ENCODE results near the gene GULP1. TPM values are rescaled to one million over a fixed set of nuclear protein-coding genes. Genes with fewer than 3 reads are reported as not detected.

The GULP1 gene
- total and polyA plus RNA-seq, 2 of the 13 experiments (the other 11 are each of a cell fraction or from before 2014, with no cell fraction given): 0.15 TPM; not detected in 1

GRCh38 chr2:188576006-188576405 is 284.3 kb downstream of the GULP1 start:
- Histone ChIP-seq H3K27me3 (ENCODE audit: control insufficient read depth in 1 of 2, insufficient read depth in 2 of 2, low read length in 2 of 2) (no peaks in the 10 kb centered on the region), H3K4me3 (replicated peaks in 1 of 3; ENCODE audit: insufficient read depth in 1 of 3, low read depth in 2 of 3, low read length in 3 of 3) (no peak overlapping the region), H3K4me2 (ENCODE audit: low read depth, low read length) (no peak overlapping the region), H3K9me3 (ENCODE audit: low read length) (no peaks in the 10 kb centered on the region), H4K20me1 (ENCODE audit: insufficient read depth, low read length) (no peaks in the 10 kb centered on the region), H3K27ac (ENCODE audit: extremely low read length, insufficient read depth, low read length) (no peak overlapping the region), H2AFZ (ENCODE audit: low read length) (no peak overlapping the region), H3K36me3 (replicated peaks in 1 of 2; ENCODE audit: control insufficient read depth in 1 of 2, insufficient read depth in 2 of 2, low read length in 2 of 2) (no peaks in the 10 kb centered on the region), H3K9ac (ENCODE audit: insufficient read depth, low read depth, low read length) (no peak overlapping the region), H3K79me2 (ENCODE audit: insufficient read depth, low read length) (no peaks in the 10 kb centered on the region), H3K4me1 (ENCODE audit: insufficient read depth, low read length) (no peaks in the 10 kb centered on the region)
- ChIA-PET CTCF (ENCODE audit: low intra/inter-chr PET ratio, low total read pairs) (no interaction called here), POLR2A (no interaction called here)
- WGBS (ENCODE audit: low lambda C conversion rate): 2% methylated on average over 2 of the region's 2 CpGs
- BruUV-seq (replicated peaks): no TSS peak
- in situ Hi-C loops (cut with HindIII; ENCODE audit: extremely low pct_ligation_motif_present, low pct_unique_long_range_greater_than_20kb) (no loop called here), intact Hi-C loops (cut with micrococcal nuclease; ENCODE audit: unreplicated experiment) (no loop called here)
- DNase-seq (ENCODE audit: low spot score): no peak
- no peak for ATAC-seq
- no peak for TF ChIP-seq ZNF296 (CRISPR knock-in tag; conservative IDR thresholded peaks at IDR 0.05)
- FAIRE-seq: no peak

- ChIA-PET CTCF (ENCODE audit: low intra/inter-chr PET ratio, low total read pairs) (no interaction called here), POLR2A (no interaction called here)
- H3K27ac ChIP-seq (ENCODE audit: extremely low read length, insufficient read depth, low read length): no peak overlapping the region
- no peak overlapping the region for H3K9ac ChIP-seq (ENCODE audit: insufficient read depth, low read depth, low read length)
- TF ChIP-seq GFI1 (CRISPR knock-in tag; IDR thresholded peaks at IDR 0.05; ENCODE audit: borderline replicate concordance) (no peak), GLI4 (CRISPR knock-in tag; IDR thresholded peaks at IDR 0.05; ENCODE audit: borderline replicate concordance) (no peak), MTF1 (CRISPR knock-in tag; IDR thresholded peaks at IDR 0.05) (no peak), ZBTB3 (CRISPR knock-in tag; IDR thresholded peaks at IDR 0.05; ENCODE audit: borderline replicate concordance, low read depth) (no peak), HOMEZ (CRISPR knock-in tag; IDR thresholded peaks at IDR 0.05; ENCODE audit: low read depth) (no peak), HNRNPL (IDR thresholded peaks at IDR 0.05; ENCODE audit: low read depth, low read length) (no peak)
- H3K27me3 ChIP-seq (ENCODE audit: control insufficient read depth in 1 of 2, insufficient read depth in 2 of 2, low read length in 2 of 2): no peaks in the 10 kb centered on the region
- no peak overlapping the region for H3K4me2 ChIP-seq (ENCODE audit: low read depth, low read length)
- intact Hi-C loops (cut with micrococcal nuclease; ENCODE audit: unreplicated experiment): no loop called here
- FAIRE-seq (no peak), DNase-seq (ENCODE audit: low spot score) (no peak), ATAC-seq (no peak)
- in situ Hi-C loops (cut with HindIII; ENCODE audit: extremely low pct_ligation_motif_present, low pct_unique_long_range_greater_than_20kb): no loop called here
- H3K4me1 ChIP-seq (ENCODE audit: insufficient read depth, low read length): no peaks in the 10 kb centered on the region
- 0% methylated on average over 1 of the region's 1 CpG for WGBS (ENCODE audit: low lambda C conversion rate)
- no peaks in the 10 kb centered on the region for H4K20me1 ChIP-seq (ENCODE audit: insufficient read depth, low read length)
- no peak overlapping the region for H2AFZ ChIP-seq (ENCODE audit: low read length)
- no peaks in the 10 kb centered on the region for H3K36me3 ChIP-seq (replicated peaks in 1 of 2; ENCODE audit: control insufficient read depth in 1 of 2, insufficient read depth in 2 of 2, low read length in 2 of 2)
- no peaks in the 10 kb centered on the region for H3K79me2 ChIP-seq (ENCODE audit: insufficient read depth, low read length)
- no TSS peak for BruUV-seq (replicated peaks)
- H3K4me3 ChIP-seq (replicated peaks in 1 of 3; ENCODE audit: insufficient read depth in 1 of 3, low read depth in 2 of 3, low read length in 3 of 3): no peak overlapping the region
- no peaks in the 10 kb centered on the region for H3K9me3 ChIP-seq (ENCODE audit: low read length)
Measured at GRCh38 chr2:188576651-188577050, 285.0 kb downstream of the GULP1 start.

Data from HepG2 (cell line).